Colonic mucosa (tissue), 4 donors: ENCODE measurements around the gene SMAD4. TPM values are rescaled to one million over a fixed set of nuclear protein-coding genes. Genes with fewer than 3 reads are reported as not detected.

Experiments
- DNase-seq: peaks from one replicate; pipeline ENCODE4 v3.0.0-alpha.2; 2020
- H3K27ac ChIP-seq: fragments of 200-600 bp; one replicate; pipeline ENCODE4 v1.8.0; 2021
- H3K27me3 ChIP-seq: fragments of 200-600 bp; one replicate; pipeline ENCODE4 v1.8.0; 2021
- H3K36me3 ChIP-seq: fragments of 200-600 bp; one replicate; pipeline ENCODE4 v1.8.0; 2021
- H3K4me1 ChIP-seq: fragments of 200-600 bp; one replicate; pipeline ENCODE4 v1.8.0; 2021; ENCODE audit warnings: mild to moderate bottlenecking
- H3K4me3 ChIP-seq: fragments of 200-600 bp; one replicate; pipeline ENCODE4 v1.8.0; 2021
- H3K9ac ChIP-seq, 2 donors: one replicate each; pipeline ENCODE4 v1.7.0; 2013; ENCODE audit warnings: control low read depth in 2 of 2, low read depth in 2 of 2, low read length in 2 of 2
- H3K9me3 ChIP-seq: fragments of 200-600 bp; one replicate; pipeline ENCODE4 v1.8.0; 2021
- CTCF ChIP-seq: fragments of 200-600 bp; IDR thresholded peaks from one replicate; pipeline ENCODE4 v1.8.0; 2022; ENCODE audit warnings: antibody characterized with exemption, mild to moderate bottlenecking
- intact Hi-C: fragments of 100-400 bp; cut with DNase I; formaldehyde crosslinking; loops from one replicate; pipeline ENCODE4 v1.14.1; 2022
- total RNA-seq, 2 donors: library from RNA; stranded (reverse); fragmentation: NEBNext Ultra II Directional in 1 of 2; extraction: Animal tissue kit (Norgen Biotek cat#: 25700) in 1 of 2; gene quantifications; one replicate each; pipeline ENCODE4 v1.2.1, GENCODE V29; 2021
- donor health status: healthy.
- donor health status: DM: no; HTN: no; CAD: no.
- donor health status: DM: no; HTN: no; CAD: no.

The SMAD4 gene
- total RNA-seq, 2 donors from 2014 or later = 74.0 to 106 TPM

GRCh38 chr18:51123936-51124486, 94.0 kb downstream of the SMAD4 start:
- H3K9ac ChIP-seq = no peak overlapping the region
- H3K9me3 ChIP-seq = no peaks in the 10 kb centered on the region
- intact Hi-C loops = no loop called here

GRCh38 chr18:51125976-51126375, 96.0 kb downstream of the SMAD4 start:
- DNase-seq = no peak
- intact Hi-C loops = no loop called here
- no peaks in the 10 kb centered on the region for H3K36me3 ChIP-seq
- H3K9me3 ChIP-seq = no peaks in the 10 kb centered on the region
- H3K4me3 ChIP-seq = no peak overlapping the region
- no peak overlapping the region for H3K27ac ChIP-seq
- H3K27me3 ChIP-seq = no peaks in the 10 kb centered on the region
- H3K9ac ChIP-seq = no peak overlapping the region
- no peak for TF ChIP-seq CTCF
- H3K4me1 ChIP-seq = no peaks in the 10 kb centered on the region

More at GRCh38 chr18:51123936-51124486, 94.0 kb downstream of the SMAD4 start:
- DNase-seq = no peak
- no peak for TF ChIP-seq CTCF
- Histone ChIP-seq H3K27ac (no peak overlapping the region), H3K36me3 (no peaks in the 10 kb centered on the region), H3K4me3 (no peak overlapping the region), H3K4me1 (no peaks in the 10 kb centered on the region), H3K27me3 (no peaks in the 10 kb centered on the region)

- Histone ChIP-seq H3K4me1 (no peaks in the 10 kb centered on the region), H3K9ac (no peak overlapping the region), H3K9me3 (no peaks in the 10 kb centered on the region), H3K27ac (no peak overlapping the region), H3K27me3 (no peaks in the 10 kb centered on the region), H3K36me3 (no peaks in the 10 kb centered on the region), H3K4me3 (no peak overlapping the region)
- intact Hi-C loops = no loop called here
- no peak for DNase-seq
- TF ChIP-seq CTCF = no peak
These were observed 97.7 kb downstream of the SMAD4 start for GRCh38 chr18:51127664-51128063.

GRCh38 chr18:51128533-51128932, 98.5 kb downstream of the SMAD4 start:
- intact Hi-C loops = no loop called here
- DNase-seq = no peak
- no peaks in the 10 kb centered on the region for H3K27me3 ChIP-seq
- no peak overlapping the region for H3K4me3 ChIP-seq
- H3K4me1 ChIP-seq = no peaks in the 10 kb centered on the region
- H3K27ac ChIP-seq = no peak overlapping the region
- no peaks in the 10 kb centered on the region for H3K9me3 ChIP-seq
- no peaks in the 10 kb centered on the region for H3K36me3 ChIP-seq
- no peak overlapping the region for H3K9ac ChIP-seq
- no peak for TF ChIP-seq CTCF

GRCh38 chr18:51132256-51132935, 102.4 kb downstream of the SMAD4 start:
- H3K27ac ChIP-seq = no peak overlapping the region
- H3K27me3 ChIP-seq = no peaks in the 10 kb centered on the region
- H3K36me3 ChIP-seq = no peaks in the 10 kb centered on the region
- H3K4me1 ChIP-seq = no peaks in the 10 kb centered on the region
- no peak overlapping the region for H3K4me3 ChIP-seq
- no peak overlapping the region for H3K9ac ChIP-seq
- intact Hi-C loops = no loop called here
- no peak for DNase-seq
- TF ChIP-seq CTCF = no peak
- H3K9me3 ChIP-seq = no peaks in the 10 kb centered on the region
